Peyer's patch (tissue), 4 donors: ENCODE measurements around the gene MYOT.

ENCODE experiments used
- POLR2A ChIP-seq, 2 donors: fragments of 450-650 bp; IDR thresholded peaks; one replicate each; pipeline ENCODE4 v1.5.1; 2017; ENCODE audit warnings: antibody characterized with exemption in 2 of 2, mild to moderate bottlenecking in 2 of 2, moderate library complexity in 2 of 2
- TF ChIP-seq, protein P1 (sequence below), 6 experiments: fragments of 450-650 bp in 4 of 6; fragments of 200-600 bp in 2 of 6; sonication (generic) in 1 of 6; IDR thresholded peaks; one replicate each; pipeline ENCODE4 v1.5.1; 2017 to 2019; ENCODE audit warnings: antibody characterized with exemption in 6 of 6, mild to moderate bottlenecking in 3 of 6, moderate library complexity in 1 of 6

DNA sequence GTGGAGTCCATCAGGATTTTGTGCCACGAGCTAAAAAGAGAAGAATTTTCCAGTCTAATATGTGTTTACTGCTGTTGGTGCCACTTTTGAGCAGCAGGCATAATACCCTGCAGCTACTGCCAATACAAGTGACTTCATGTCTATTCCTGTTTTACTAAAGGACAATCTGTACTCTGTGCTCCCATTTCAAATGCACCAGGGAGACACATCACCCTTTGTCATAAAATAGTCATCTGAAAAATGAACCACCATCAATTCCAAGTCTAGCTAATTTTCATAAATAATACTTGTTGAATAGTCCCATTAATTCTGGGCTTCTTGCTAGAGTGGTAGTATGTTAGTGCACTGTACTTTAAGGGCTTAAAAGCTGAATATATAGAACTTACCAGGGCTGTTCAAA is 12.7 kb downstream of the MYOT start:
- TF ChIP-seq POLR2A (IDR thresholded peaks at IDR 0.05) = no peak
- TF ChIP-seq, protein P1, sequence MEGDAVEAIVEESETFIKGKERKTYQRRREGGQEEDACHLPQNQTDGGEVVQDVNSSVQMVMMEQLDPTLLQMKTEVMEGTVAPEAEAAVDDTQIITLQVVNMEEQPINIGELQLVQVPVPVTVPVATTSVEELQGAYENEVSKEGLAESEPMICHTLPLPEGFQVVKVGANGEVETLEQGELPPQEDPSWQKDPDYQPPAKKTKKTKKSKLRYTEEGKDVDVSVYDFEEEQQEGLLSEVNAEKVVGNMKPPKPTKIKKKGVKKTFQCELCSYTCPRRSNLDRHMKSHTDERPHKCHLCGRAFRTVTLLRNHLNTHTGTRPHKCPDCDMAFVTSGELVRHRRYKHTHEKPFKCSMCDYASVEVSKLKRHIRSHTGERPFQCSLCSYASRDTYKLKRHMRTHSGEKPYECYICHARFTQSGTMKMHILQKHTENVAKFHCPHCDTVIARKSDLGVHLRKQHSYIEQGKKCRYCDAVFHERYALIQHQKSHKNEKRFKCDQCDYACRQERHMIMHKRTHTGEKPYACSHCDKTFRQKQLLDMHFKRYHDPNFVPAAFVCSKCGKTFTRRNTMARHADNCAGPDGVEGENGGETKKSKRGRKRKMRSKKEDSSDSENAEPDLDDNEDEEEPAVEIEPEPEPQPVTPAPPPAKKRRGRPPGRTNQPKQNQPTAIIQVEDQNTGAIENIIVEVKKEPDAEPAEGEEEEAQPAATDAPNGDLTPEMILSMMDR (IDR thresholded peaks at IDR 0.05) = no peak
